Measurements from ENCODE around the gene MAPK8.

DNA sequence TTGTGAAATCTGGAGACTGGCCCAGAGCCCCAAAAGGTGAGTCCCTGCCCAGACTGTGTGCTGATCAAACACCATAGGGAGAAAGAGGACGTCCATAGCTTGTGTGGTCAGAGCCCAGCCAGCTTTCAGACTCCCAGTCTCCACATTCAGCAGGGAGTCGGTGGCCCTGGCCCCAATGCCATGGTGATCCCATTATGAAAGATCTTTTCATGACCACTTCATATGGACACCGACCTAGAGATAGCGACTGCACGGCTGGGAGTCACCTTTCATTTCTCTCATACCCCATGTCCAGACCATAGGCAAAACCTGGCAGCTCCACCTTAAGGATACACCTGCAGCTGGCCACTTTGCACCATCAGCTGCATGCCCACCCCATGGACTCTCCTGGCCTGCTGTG is 172.0 kb downstream of the MAPK8 start:
- no peak for TF ChIP-seq EP300 (IDR thresholded peaks at IDR 0.05; ENCODE audit: low read depth)
- TF ChIP-seq, protein P1, sequence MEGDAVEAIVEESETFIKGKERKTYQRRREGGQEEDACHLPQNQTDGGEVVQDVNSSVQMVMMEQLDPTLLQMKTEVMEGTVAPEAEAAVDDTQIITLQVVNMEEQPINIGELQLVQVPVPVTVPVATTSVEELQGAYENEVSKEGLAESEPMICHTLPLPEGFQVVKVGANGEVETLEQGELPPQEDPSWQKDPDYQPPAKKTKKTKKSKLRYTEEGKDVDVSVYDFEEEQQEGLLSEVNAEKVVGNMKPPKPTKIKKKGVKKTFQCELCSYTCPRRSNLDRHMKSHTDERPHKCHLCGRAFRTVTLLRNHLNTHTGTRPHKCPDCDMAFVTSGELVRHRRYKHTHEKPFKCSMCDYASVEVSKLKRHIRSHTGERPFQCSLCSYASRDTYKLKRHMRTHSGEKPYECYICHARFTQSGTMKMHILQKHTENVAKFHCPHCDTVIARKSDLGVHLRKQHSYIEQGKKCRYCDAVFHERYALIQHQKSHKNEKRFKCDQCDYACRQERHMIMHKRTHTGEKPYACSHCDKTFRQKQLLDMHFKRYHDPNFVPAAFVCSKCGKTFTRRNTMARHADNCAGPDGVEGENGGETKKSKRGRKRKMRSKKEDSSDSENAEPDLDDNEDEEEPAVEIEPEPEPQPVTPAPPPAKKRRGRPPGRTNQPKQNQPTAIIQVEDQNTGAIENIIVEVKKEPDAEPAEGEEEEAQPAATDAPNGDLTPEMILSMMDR (IDR thresholded peaks at IDR 0.05) = no peak
- no peak for TF ChIP-seq POLR2AphosphoS5 (IDR thresholded peaks at IDR 0.05)
- no peak for TF ChIP-seq POLR2A (IDR thresholded peaks at IDR 0.05)

Data from transverse colon (tissue), 4 donors.